ENCODE data around the gene TMSB10.

TMSB10 gene

DNA sequence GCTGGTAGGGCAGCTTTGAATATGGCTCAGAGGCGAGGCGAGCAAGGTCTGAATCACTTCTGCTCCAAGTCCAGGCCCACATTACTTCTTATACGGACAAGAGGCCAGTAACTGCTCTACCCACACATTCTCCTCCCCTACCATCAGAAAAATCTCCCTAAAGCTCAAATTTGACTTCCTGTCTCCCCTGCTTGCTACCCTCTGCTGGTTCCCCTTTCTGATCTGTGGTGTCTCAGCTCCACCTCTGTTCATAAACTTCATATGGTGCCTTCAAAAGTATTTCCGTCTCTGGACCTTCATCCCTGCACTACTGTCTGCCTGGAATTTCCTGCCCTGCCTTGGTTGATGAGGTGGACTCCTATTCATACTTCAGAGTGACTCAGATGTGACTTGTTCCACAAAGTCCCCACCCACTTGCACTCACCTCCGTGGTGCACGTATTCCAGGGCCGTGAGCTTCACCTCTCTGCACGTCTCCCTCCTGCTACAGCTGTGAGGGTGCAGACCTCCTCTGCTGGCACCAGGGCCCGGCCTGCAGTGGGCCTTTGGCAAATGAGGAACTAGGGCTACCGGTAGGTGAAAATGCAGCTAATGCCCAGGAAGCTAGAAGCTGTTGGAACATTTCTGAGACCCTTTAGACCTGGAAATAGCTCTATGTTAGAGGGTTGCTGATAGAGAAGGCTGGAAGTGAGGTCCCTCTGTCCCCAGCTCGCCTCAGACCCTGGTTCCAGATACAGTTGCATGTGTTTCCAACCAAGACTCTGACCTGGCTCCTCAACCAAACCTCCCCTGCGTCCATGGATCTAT, 41.0 kb downstream of the TMSB10 start:
- Histone ChIP-seq H3K27me3 (ENCODE audit: control insufficient read depth in 5 of 5, insufficient read depth in 4 of 5, low read length in 5 of 5) (no peaks in the 10 kb centered on the region), H3K36me3 (ENCODE audit: control insufficient read depth in 5 of 5, insufficient read depth in 5 of 5, low read length in 5 of 5) (no peaks in the 10 kb centered on the region), H3K9ac (ENCODE audit: low read length in 5 of 5) (no peak overlapping the region), H3K4me1 (ENCODE audit: control insufficient read depth in 5 of 5, insufficient read depth in 5 of 5, low read length in 5 of 5) (peaks cover 0 to 4% (median 0%) of the 10 kb centered on the region in 5 donors), H3K27ac (ENCODE audit: low read depth, low read length) (no peak overlapping the region), H3K4me3 (ENCODE audit: low read depth in 1 of 5, low read length in 5 of 5) (no peak overlapping the region), H3K9me3 (ENCODE audit: control insufficient read depth in 5 of 5, low read length in 5 of 5) (no peaks in the 10 kb centered on the region)

DNA sequence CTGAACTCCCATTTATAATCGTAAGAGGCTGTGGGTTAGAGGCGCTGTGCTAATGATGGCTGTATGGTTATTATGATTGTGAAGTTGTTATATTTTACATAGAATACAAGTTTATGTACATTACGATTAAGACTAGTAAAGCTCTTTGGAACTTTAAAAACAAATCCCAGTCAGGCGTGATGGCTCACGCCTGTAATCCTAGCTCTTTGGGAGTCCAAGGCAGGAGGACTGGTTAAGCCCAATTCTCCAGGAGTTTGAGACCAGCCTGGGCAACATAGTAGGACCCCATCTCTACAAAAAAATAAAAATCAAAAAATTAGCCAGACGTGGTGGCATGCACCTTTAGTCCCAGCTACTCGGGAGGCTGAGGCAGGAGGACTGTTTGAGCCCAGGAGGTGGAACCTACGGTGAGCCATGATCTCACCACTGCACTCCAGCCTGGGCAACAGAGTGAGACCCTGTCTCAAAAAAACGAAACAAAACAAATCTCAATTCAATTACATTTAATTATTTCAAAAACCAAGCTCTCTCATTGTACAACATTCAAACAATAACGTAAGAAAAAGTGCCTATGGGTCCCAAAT, 41.6 kb downstream of the TMSB10 start:
- no peaks in the 10 kb centered on the region for H3K9me3 ChIP-seq (ENCODE audit: control insufficient read depth in 5 of 5, low read length in 5 of 5)
- no peak overlapping the region for H3K9ac ChIP-seq (ENCODE audit: low read length in 5 of 5)
- peaks cover 0 to 4% (median 0%) of the 10 kb centered on the region in 5 donors for H3K4me1 ChIP-seq (ENCODE audit: control insufficient read depth in 5 of 5, insufficient read depth in 5 of 5, low read length in 5 of 5)
- no peak overlapping the region for H3K4me3 ChIP-seq (ENCODE audit: low read depth in 1 of 5, low read length in 5 of 5)
- H3K36me3 ChIP-seq (ENCODE audit: control insufficient read depth in 5 of 5, insufficient read depth in 5 of 5, low read length in 5 of 5) = no peaks in the 10 kb centered on the region
- no peaks in the 10 kb centered on the region for H3K27me3 ChIP-seq (ENCODE audit: control insufficient read depth in 5 of 5, insufficient read depth in 4 of 5, low read length in 5 of 5)
- H3K27ac ChIP-seq (ENCODE audit: low read depth, low read length) = no peak overlapping the region

DNA sequence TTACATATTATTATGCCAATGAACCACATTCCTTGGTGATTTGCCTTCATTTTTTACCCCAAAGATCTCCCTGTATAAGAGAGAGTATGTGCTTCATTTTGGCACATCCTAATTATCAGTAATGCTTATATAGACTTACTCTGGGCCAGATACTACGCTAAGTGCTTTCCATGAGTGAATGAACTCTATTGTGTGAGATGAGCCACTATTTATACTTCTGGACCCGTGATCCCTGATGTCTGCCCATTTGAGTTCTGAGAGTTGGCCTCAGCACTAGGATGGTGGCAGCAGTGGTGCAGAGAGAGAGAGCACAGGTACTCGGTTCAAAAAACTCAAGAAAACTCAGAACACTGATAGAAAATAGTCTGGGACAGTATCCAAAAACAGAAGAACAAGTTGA, 48.1 kb downstream of the TMSB10 start:
- H3K27me3 ChIP-seq (ENCODE audit: control insufficient read depth in 5 of 5, insufficient read depth in 4 of 5, low read length in 5 of 5) = no peaks in the 10 kb centered on the region
- no peak overlapping the region for H3K4me3 ChIP-seq (ENCODE audit: low read depth in 1 of 5, low read length in 5 of 5)
- no peak overlapping the region for H3K9ac ChIP-seq (ENCODE audit: low read length in 5 of 5)
- no peaks in the 10 kb centered on the region for H3K9me3 ChIP-seq (ENCODE audit: control insufficient read depth in 5 of 5, low read length in 5 of 5)
- H3K27ac ChIP-seq (ENCODE audit: low read depth, low read length) = no peak overlapping the region
- H3K4me1 ChIP-seq (ENCODE audit: control insufficient read depth in 5 of 5, insufficient read depth in 5 of 5, low read length in 5 of 5) = peaks cover 0 to 3% (median 0%) of the 10 kb centered on the region in 5 donors
- H3K36me3 ChIP-seq (ENCODE audit: control insufficient read depth in 5 of 5, insufficient read depth in 5 of 5, low read length in 5 of 5) = no peaks in the 10 kb centered on the region

DNA sequence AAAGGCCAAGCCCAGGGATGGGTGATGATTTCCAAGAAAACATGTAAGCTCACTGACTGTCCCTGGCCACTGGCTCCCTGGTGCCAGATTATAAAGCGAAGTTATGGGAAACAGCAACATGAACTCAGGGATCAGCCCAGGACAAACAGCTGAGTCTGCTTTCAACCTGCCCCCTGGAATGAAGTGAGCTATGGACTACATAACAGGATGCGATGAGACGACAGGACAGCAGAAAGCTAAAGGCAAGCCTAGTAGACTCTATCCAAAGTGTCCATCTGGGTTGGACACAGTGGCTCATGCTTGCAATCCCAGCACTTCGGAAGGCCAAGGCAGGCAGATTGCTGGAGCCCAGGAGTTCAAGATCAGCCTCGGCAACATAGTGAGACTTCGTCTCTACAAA, 48.9 kb downstream of the TMSB10 start:
- H3K27me3 ChIP-seq (ENCODE audit: control insufficient read depth in 5 of 5, insufficient read depth in 4 of 5, low read length in 5 of 5) = no peaks in the 10 kb centered on the region
- H3K9me3 ChIP-seq (ENCODE audit: control insufficient read depth in 5 of 5, low read length in 5 of 5) = no peaks in the 10 kb centered on the region
- no peaks in the 10 kb centered on the region for H3K36me3 ChIP-seq (ENCODE audit: control insufficient read depth in 5 of 5, insufficient read depth in 5 of 5, low read length in 5 of 5)
- H3K9ac ChIP-seq (ENCODE audit: low read length in 5 of 5) = no peak overlapping the region
- H3K4me3 ChIP-seq (ENCODE audit: low read depth in 1 of 5, low read length in 5 of 5) = no peak overlapping the region
- peaks cover 0 to 3% (median 0%) of the 10 kb centered on the region in 5 donors for H3K4me1 ChIP-seq (ENCODE audit: control insufficient read depth in 5 of 5, insufficient read depth in 5 of 5, low read length in 5 of 5)
- no peak overlapping the region for H3K27ac ChIP-seq (ENCODE audit: low read depth, low read length)
